NT2/D1 (cell line): ENCODE data around the gene TAAR5.

Source experiments
- SUZ12 ChIP-seq: IDR thresholded peaks from 2 replicates; pipeline ENCODE4 v1.6.1; 2011; ENCODE audit not compliant: insufficient read length, insufficient read depth; ENCODE audit errors: extremely low read depth
- YY1 ChIP-seq: IDR thresholded peaks from 2 replicates; pipeline ENCODE4 v1.6.1; 2011; ENCODE audit not compliant: insufficient read length, insufficient read depth
- ZNF274 ChIP-seq: IDR thresholded peaks from 2 replicates; pipeline ENCODE4 v1.6.1; 2011; ENCODE audit warnings: mild to moderate bottlenecking, low read depth, low read length

- TF ChIP-seq YY1 (no peak), ZNF274 (no peak), SUZ12 (no peak)
Measured at GRCh38 chr6:132612449-132613108, 23.0 kb upstream of the TAAR5 start.
